K562 (cell line): ENCODE results near the gene HYAL3. TPM values are rescaled to one million over a fixed set of nuclear protein-coding genes. Genes with fewer than 3 reads are reported as not detected.

ENCODE experiments used
- ASH1L ChIP-seq: fragments of 450-650 bp; IDR thresholded peaks from 2 replicates; pipeline ENCODE4 v1.6.1; 2018; ENCODE audit warnings: borderline replicate concordance, mild to moderate bottlenecking, low read depth; ENCODE audit not compliant: partially characterized antibody
- ATF7 ChIP-seq: fragments of 450-650 bp; IDR thresholded peaks from 2 replicates; pipeline ENCODE4 v1.7.1; 2014; ENCODE audit warnings: mild to moderate bottlenecking, moderate library complexity
- CBX3 ChIP-seq, 2 experiments: IDR thresholded peaks; 1 replicate in 1 of 2; 2 replicates in 1 of 2; pipeline ENCODE4 v1.6.1; 2012; ENCODE audit warnings: inconsistent platforms in 2 of 2, low read length in 2 of 2, borderline replicate concordance in 1 of 2, control low read depth in 1 of 2
- CREB3L1 ChIP-seq: fragments of 450-650 bp; IDR thresholded peaks from 2 replicates; pipeline ENCODE4 v1.6.1; 2014; ENCODE audit warnings: low read depth, mild to moderate bottlenecking, moderate library complexity, borderline replicate concordance
- EHMT2 ChIP-seq: fragments of 450-650 bp; IDR thresholded peaks from 2 replicates; pipeline ENCODE4 v1.6.1; 2018; ENCODE audit warnings: antibody characterized with exemption
- FOXM1 ChIP-seq, 2 experiments: fragments of 450-650 bp in 1 of 2; sonication (generic) in 1 of 2; formaldehyde crosslinking in 1 of 2; IDR thresholded peaks; 2 replicates each; pipeline versions ENCODE4 v1.6.1 to v1.9.0; 2017 to 2022; ENCODE audit warnings: low read depth in 2 of 2, mild to moderate bottlenecking in 2 of 2, missing genetic modification reagents in 1 of 2, moderate library complexity in 1 of 2
- KAT2B ChIP-seq: IDR thresholded peaks from one replicate; pipeline ENCODE4 v1.6.1; 2012; ENCODE audit warnings: low read depth, mild to moderate bottlenecking, control low read depth, inconsistent platforms, low read length, moderate library complexity
- KDM4B ChIP-seq, 2 experiments: fragments of 450-650 bp in 1 of 2; sonication (generic) in 1 of 2; IDR thresholded peaks; 2 replicates each; pipeline ENCODE4 v1.6.1; 2016 to 2017; ENCODE audit warnings: borderline replicate concordance in 2 of 2, antibody characterized with exemption in 1 of 2, low read depth in 1 of 2, mild to moderate bottlenecking in 1 of 2
- L3MBTL2 ChIP-seq: fragments of 450-650 bp; IDR thresholded peaks from 2 replicates; pipeline ENCODE4 v1.6.1; 2016; ENCODE audit warnings: mild to moderate bottlenecking, moderate library complexity
- MBD2 ChIP-seq: sonication (generic); IDR thresholded peaks from 2 replicates; pipeline ENCODE4 v1.6.1; 2016; ENCODE audit warnings: low read depth, borderline replicate concordance
- NCOA6 ChIP-seq: fragments of 450-650 bp; IDR thresholded peaks from 2 replicates; pipeline ENCODE4 v1.6.1; 2017; ENCODE audit warnings: mild to moderate bottlenecking
- RFX1 ChIP-seq: fragments of 450-650 bp; IDR thresholded peaks from 2 replicates; pipeline ENCODE4 v1.6.1; 2016; ENCODE audit warnings: mild to moderate bottlenecking, moderate library complexity
- SMARCC2 ChIP-seq: fragments of 450-650 bp; IDR thresholded peaks from 2 replicates; pipeline ENCODE4 v1.6.1; 2017; ENCODE audit warnings: antibody characterized with exemption, moderate library complexity, mild to moderate bottlenecking, low read depth
- TBP ChIP-seq: optimal IDR thresholded peaks from 2 replicates; pipeline ENCODE3; 2011; ENCODE audit warnings: low read depth, low read length, improper control_type of control experiment
- TFAP4 ChIP-seq: sonication (generic); formaldehyde crosslinking; IDR thresholded peaks from 2 replicates; pipeline ENCODE4 v1.8.0; 2022; ENCODE audit warnings: missing genetic modification reagents, mild to moderate bottlenecking, moderate library complexity, borderline replicate concordance
- ZFX ChIP-seq: sonication (generic); formaldehyde crosslinking; IDR thresholded peaks from 2 replicates; pipeline ENCODE4 v1.8.0; 2022; ENCODE audit warnings: mild to moderate bottlenecking, missing genetic modification reagents, moderate library complexity
- ZNF143 ChIP-seq: sonication (generic); formaldehyde crosslinking; IDR thresholded peaks from 2 replicates; pipeline ENCODE4 v1.9.0; 2022; ENCODE audit warnings: mild to moderate bottlenecking, missing genetic modification reagents
- ZNF24 ChIP-seq: fragments of 450-650 bp; IDR thresholded peaks from 2 replicates; pipeline ENCODE4 v1.6.1; 2016
- ZNF639 ChIP-seq, 2 experiments: fragments of 200-800 bp in 1 of 2; sonication (Bioruptor generic) in 1 of 2; sonication (generic) in 1 of 2; formaldehyde crosslinking in 1 of 2; IDR thresholded peaks in 1 of 2; conservative IDR thresholded peaks in 1 of 2; 2 replicates each; pipeline versions ENCODE4 v1.5.0 to v1.6.1; 2016 to 2020; ENCODE audit warnings: missing compliant biosample characterization in 1 of 2, missing genetic modification characterization in 1 of 2, missing genetic modification reagents in 1 of 2
- polyA plus RNA-seq, 8 experiments: library from polyadenylated mRNA; depleted of rRNA in 4 of 8; stranded (reverse) in 5 of 8; unstranded in 3 of 8; fragments of >200 nt; fragmentation: Nextera tagmentation in 2 of 8; fragmentation: Illumina TruSeq in 1 of 8; extraction: Ambion mirVana in 2 of 8; extraction: Trizol in 1 of 8; gene quantifications; 2 replicates each; pipeline versions ENCODE4 v1.2.1 to v1.2.3, GENCODE V29; 2011 to 2014; ENCODE audit warnings: inconsistent platforms in 1 of 8, missing spikeins in 1 of 8
- total RNA-seq, 7 experiments: library from RNA; depleted of rRNA in 6 of 7; stranded (reverse); fragments of >200 nt in 6 of 7; fragmentation: Illumina TruSeq in 2 of 7; extraction: Trizol in 2 of 7; gene quantifications; 2 replicates each; pipeline versions ENCODE4 v1.2.1 to v1.2.3, GENCODE V29; 2011 to 2021; ENCODE audit warnings: low replicate concordance in 1 of 7
- TF ChIP-seq, protein P1 (sequence below): fragments of 450-650 bp; IDR thresholded peaks from 2 replicates; pipeline ENCODE4 v1.6.1; 2016; ENCODE audit warnings: missing biosample characterization, missing genetic modification characterization
- TF ChIP-seq, protein P2 (sequence below): fragments of 250-450 bp; sonication (Bioruptor Pico); IDR thresholded peaks from 2 replicates; pipeline ENCODE4 v1.4.0; 2020; ENCODE audit warnings: mild to moderate bottlenecking

HYAL3 gene
- total and polyA plus RNA-seq, 9 of the 15 experiments (the other 6 are each of a cell fraction or from before 2014, with no cell fraction given) = 0.38 to 9.1 (median 6.8) TPM

DNA sequence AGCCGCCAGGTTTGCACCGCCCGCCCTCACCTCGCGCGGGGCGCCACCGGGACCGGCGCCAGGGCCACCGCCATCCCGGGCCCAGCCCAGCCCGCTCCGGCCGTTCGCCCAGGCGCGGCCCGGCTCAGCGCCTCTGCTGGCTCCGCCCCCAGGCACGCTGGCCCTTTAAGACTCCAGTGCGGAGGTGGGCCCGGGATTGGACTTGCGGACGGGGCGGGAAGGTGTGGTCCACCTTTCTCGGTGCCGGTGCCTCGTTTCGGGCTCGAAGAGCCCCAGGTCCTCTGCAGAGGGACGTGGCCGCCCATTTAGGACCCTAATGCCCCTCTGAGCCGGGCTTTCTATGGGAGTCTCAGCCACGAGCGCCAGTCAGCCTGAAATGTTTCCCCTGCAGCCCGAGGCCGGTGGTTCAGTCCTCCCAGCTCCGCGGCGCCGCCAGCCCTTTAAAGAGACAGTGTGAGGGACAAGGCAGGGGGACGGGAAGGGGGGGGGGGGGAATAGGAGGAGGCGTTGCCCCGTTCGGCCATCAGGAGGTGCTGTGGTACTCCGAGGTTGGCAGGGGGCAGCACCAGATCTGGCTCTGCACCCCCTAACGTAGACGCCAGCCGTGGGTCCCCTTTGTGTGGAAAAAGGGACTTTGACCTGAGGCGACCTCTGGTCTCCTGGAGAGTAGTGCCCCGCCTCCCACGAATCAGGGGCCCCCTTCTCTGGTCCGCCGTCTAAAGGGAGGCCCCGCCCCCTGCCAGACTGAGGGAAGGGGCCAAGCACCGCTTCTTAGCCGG, 22.3 kb upstream of the HYAL3 start (continued):
- TF ChIP-seq ZNF639 (CRISPR knock-in tag; conservative IDR thresholded peaks at IDR 0.05 in 1 of 2, IDR thresholded peaks at IDR 0.05 in 1 of 2) (peak in 1 of 2 experiments; percentile 61; a peak in 1 of 4 replicates), KAT2B (no peak), EHMT2 (no peak), TBP (peak; percentile 27), TFAP4 (CRISPR knock-in tag) (0 out of 2 replicates have a peak, but pooled peaks have one; percentile 29), L3MBTL2 (0 out of 2 replicates have a peak, but pooled peaks have one; percentile 43), MBD2 (peak; percentile 94), NCOA6 (peak; percentile 57; the same call in 1 of the 2 replicates), ZNF24 (no peak), FOXM1 (IDR thresholded peaks at IDR 0.05; ENCODE audit: low read depth) (peak; percentile 100), FOXM1 (CRISPR knock-in tag; IDR thresholded peaks at IDR 0.05; ENCODE audit: low read depth) (no peak), KDM4B (IDR thresholded peaks at IDR 0.05; ENCODE audit: borderline replicate concordance in 2 of 2, low read depth in 1 of 2) (peak in 1 of 2 experiments; percentile 64; a peak in 1 of 4 replicates), CREB3L1 (no peak), SMARCC2 (no peak), RFX1 (no peak), ZFX (peak; percentile 70; the same call in 1 of the 2 replicates), CBX3 (IDR thresholded peaks at IDR 0.05; ENCODE audit: borderline replicate concordance in 1 of 2, low read length in 2 of 2) (no peak), ATF7 (peak; percentile 100), ASH1L (peak; percentile 85), ZNF143 (no peak)
- TF ChIP-seq, protein P1, sequence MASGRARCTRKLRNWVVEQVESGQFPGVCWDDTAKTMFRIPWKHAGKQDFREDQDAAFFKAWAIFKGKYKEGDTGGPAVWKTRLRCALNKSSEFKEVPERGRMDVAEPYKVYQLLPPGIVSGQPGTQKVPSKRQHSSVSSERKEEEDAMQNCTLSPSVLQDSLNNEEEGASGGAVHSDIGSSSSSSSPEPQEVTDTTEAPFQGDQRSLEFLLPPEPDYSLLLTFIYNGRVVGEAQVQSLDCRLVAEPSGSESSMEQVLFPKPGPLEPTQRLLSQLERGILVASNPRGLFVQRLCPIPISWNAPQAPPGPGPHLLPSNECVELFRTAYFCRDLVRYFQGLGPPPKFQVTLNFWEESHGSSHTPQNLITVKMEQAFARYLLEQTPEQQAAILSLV (tag) = no peak
- TF ChIP-seq, protein P2, sequence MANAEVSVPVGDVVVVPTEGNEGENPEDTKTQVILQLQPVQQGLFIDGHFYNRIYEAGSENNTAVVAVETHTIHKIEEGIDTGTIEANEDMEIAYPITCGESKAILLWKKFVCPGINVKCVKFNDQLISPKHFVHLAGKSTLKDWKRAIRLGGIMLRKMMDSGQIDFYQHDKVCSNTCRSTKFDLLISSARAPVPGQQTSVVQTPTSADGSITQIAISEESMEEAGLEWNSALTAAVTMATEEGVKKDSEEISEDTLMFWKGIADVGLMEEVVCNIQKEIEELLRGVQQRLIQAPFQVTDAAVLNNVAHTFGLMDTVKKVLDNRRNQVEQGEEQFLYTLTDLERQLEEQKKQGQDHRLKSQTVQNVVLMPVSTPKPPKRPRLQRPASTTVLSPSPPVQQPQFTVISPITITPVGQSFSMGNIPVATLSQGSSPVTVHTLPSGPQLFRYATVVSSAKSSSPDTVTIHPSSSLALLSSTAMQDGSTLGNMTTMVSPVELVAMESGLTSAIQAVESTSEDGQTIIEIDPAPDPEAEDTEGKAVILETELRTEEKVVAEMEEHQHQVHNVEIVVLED (CRISPR knock-in tag) = no peak
